Stomach (tissue), 4 donors: ENCODE results near the gene KCNK7.

Source experiments
- CTCF ChIP-seq, 7 experiments: fragments of 450-650 bp in 4 of 7; fragments of 200-600 bp in 3 of 7; sonication (generic) in 3 of 7; IDR thresholded peaks; one replicate each; pipeline ENCODE4 v1.5.1; 2016 to 2019; ENCODE audit warnings: antibody characterized with exemption in 7 of 7, control low read depth in 2 of 7, mild to moderate bottlenecking in 1 of 7
- EP300 ChIP-seq: sonication (generic); formaldehyde crosslinking; IDR thresholded peaks from one replicate; pipeline ENCODE4 v1.6.1; 2017; ENCODE audit warnings: antibody characterized with exemption
- POLR2A ChIP-seq, 4 donors: fragments of 450-650 bp; IDR thresholded peaks; one replicate each; pipeline ENCODE4 v1.6.1; 2016; ENCODE audit warnings: antibody characterized with exemption in 4 of 4, control low read depth in 2 of 4, mild to moderate bottlenecking in 1 of 4, moderate library complexity in 1 of 4
- POLR2AphosphoS5 ChIP-seq, 3 donors: sonication (generic); formaldehyde crosslinking; IDR thresholded peaks; one replicate each; pipeline ENCODE4 v1.6.1; 2016; ENCODE audit warnings: antibody characterized with exemption in 3 of 3

DNA sequence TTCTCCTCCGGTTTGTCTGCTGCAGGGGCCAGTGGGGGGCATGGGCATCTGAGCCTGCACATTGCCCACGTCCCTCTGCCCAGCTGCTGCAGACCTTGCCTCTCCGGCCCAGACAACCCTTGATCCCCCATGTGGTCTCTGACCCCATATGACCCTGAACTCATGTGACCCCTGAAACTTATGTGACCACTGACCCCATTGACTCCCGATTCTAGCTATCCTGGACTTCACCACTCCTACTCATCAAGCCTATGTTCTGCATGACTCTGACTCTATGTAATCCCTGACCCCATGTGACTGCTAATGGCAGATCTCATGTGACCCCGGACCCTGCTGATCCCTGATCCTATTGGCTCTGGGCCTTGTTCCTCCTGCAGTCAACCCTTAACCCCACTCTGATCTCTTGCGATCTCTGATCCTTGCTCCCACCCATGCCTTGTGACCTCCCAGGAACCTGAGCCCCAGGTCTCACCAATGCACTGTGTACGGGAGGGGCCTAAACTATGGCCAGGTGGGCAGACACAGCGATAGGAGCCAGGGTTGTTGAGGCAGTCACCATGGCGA, 43.1 kb downstream of the KCNK7 start:
- TF ChIP-seq CTCF (IDR thresholded peaks at IDR 0.05) (no peak), POLR2AphosphoS5 (IDR thresholded peaks at IDR 0.05) (no peak), EP300 (no peak), POLR2A (IDR thresholded peaks at IDR 0.05) (no peak)
